Measurements from ENCODE around the gene PVALEF. TPM values are rescaled to one million over a fixed set of nuclear protein-coding genes. Genes with fewer than 3 reads are reported as not detected.

Gene PVALEF
- polyA plus RNA-seq, 1 of the 3 experiments (the other 2 are of a cell fraction): not detected

- no peaks in the 10 kb centered on the region for H3K9me3 ChIP-seq
- no peak overlapping the region for H3K9ac ChIP-seq
- 0 out of 2 replicates have a peak, but pooled peaks cover 7% of the 10 kb centered on the region for H3K79me2 ChIP-seq (ENCODE audit: insufficient read depth)
- CTCF ChIA-PET: interaction anchor here (0.6 to 2.8 kb wide), 3 partner anchors 9 to 68 kb away, joined by 3 to 11 read pairs (median 5); no protein-coding TSS in a partner anchor
- H2AFZ ChIP-seq (ENCODE audit: low read depth): no peak overlapping the region
- H3K4me2 ChIP-seq: no peak overlapping the region
- no peaks in the 10 kb centered on the region for H4K20me1 ChIP-seq (ENCODE audit: insufficient read depth)
- H3K4me3 ChIP-seq (ENCODE audit: low read depth in 2 of 2, low read length in 1 of 2): no peak overlapping the region
- H3K27me3 ChIP-seq (ENCODE audit: insufficient read depth): no peaks in the 10 kb centered on the region
- no peak for DNase-seq
- H3K4me1 ChIP-seq (ENCODE audit: control insufficient read depth in 1 of 2, insufficient read depth in 2 of 2, low read depth in 1 of 2, low read length in 1 of 2): no peaks in the 10 kb centered on the region
- no peak for TF ChIP-seq GABPA (IDR thresholded peaks at IDR 0.05; ENCODE audit: low read depth)
- no peak for TF ChIP-seq SIN3A (IDR thresholded peaks at IDR 0.05; ENCODE audit: borderline replicate concordance, low read depth, low read length)
- no peak for TF ChIP-seq SMC3 (IDR thresholded peaks at IDR 0.05; ENCODE audit: low read depth, low read length)
- H3K9me2 ChIP-seq: no peaks in the 10 kb centered on the region
- H3K36me3 ChIP-seq (replicated peaks in 1 of 2; ENCODE audit: control insufficient read depth in 1 of 2, insufficient read depth in 2 of 2, low read length in 1 of 2): no peaks in the 10 kb centered on the region
- POLR2A ChIA-PET: no interaction called here
- no peak overlapping the region for H3K27ac ChIP-seq (ENCODE audit: low read depth in 2 of 2, low read length in 1 of 2)
- no peaks in the 10 kb centered on the region for H3F3A ChIP-seq (replicated peaks; ENCODE audit: insufficient read depth)
- WGBS (ENCODE audit: low lambda C conversion rate): 90% methylated on average over 10 of the region's 10 CpGs
Measured at GRCh38 chr17:81210466-81210865, 45.2 kb downstream of the PVALEF start.

GRCh38 chr17:81210868-81211267, 45.6 kb downstream of the PVALEF start:
- Histone ChIP-seq H3K27ac (ENCODE audit: low read depth in 2 of 2, low read length in 1 of 2) (no peak overlapping the region), H3K9me3 (no peaks in the 10 kb centered on the region), H3K4me1 (ENCODE audit: control insufficient read depth in 1 of 2, insufficient read depth in 2 of 2, low read depth in 1 of 2, low read length in 1 of 2) (no peaks in the 10 kb centered on the region), H3K9me2 (no peaks in the 10 kb centered on the region), H4K20me1 (ENCODE audit: insufficient read depth) (no peaks in the 10 kb centered on the region), H3F3A (replicated peaks; ENCODE audit: insufficient read depth) (no peaks in the 10 kb centered on the region), H3K4me2 (no peak overlapping the region), H3K9ac (no peak overlapping the region), H3K36me3 (replicated peaks in 1 of 2; ENCODE audit: control insufficient read depth in 1 of 2, insufficient read depth in 2 of 2, low read length in 1 of 2) (no peaks in the 10 kb centered on the region), H3K27me3 (ENCODE audit: insufficient read depth) (no peaks in the 10 kb centered on the region), H3K79me2 (ENCODE audit: insufficient read depth) (0 out of 2 replicates have a peak, but pooled peaks cover 7% of the 10 kb centered on the region), H2AFZ (ENCODE audit: low read depth) (no peak overlapping the region), H3K4me3 (ENCODE audit: low read depth in 2 of 2, low read length in 1 of 2) (no peak overlapping the region)
- no peak for TF ChIP-seq MAX (IDR thresholded peaks at IDR 0.05; ENCODE audit: low read depth)
- TF ChIP-seq POLR2AphosphoS5 (IDR thresholded peaks at IDR 0.05; ENCODE audit: low read depth, low read length): no peak
- no peak for TF ChIP-seq PBX3 (IDR thresholded peaks at IDR 0.05)
- TF ChIP-seq NRF1 (IDR thresholded peaks at IDR 0.05; ENCODE audit: low read depth, low read length): no peak
- no peak for TF ChIP-seq SIN3A (IDR thresholded peaks at IDR 0.05; ENCODE audit: borderline replicate concordance, low read depth, low read length)
- TF ChIP-seq NFIC (IDR thresholded peaks at IDR 0.05; ENCODE audit: borderline replicate concordance): no peak
- TF ChIP-seq CTCF (IDR thresholded peaks at IDR 0.05): no peak
- TF ChIP-seq GABPA (IDR thresholded peaks at IDR 0.05; ENCODE audit: low read depth): no peak
- TF ChIP-seq EP300 (IDR thresholded peaks at IDR 0.05; ENCODE audit: borderline replicate concordance in 1 of 2, low read depth in 1 of 2, low read length in 1 of 2): no peak
- TF ChIP-seq CHD2 (IDR thresholded peaks at IDR 0.05; ENCODE audit: low read length, partially characterized antibody): no peak
- TF ChIP-seq TEAD4 (IDR thresholded peaks at IDR 0.05; ENCODE audit: borderline replicate concordance, insufficient read depth): no peak
- TF ChIP-seq JUND (IDR thresholded peaks at IDR 0.05): no peak
- no peak for TF ChIP-seq MXI1 (IDR thresholded peaks at IDR 0.05; ENCODE audit: low read depth, low read length)
- TF ChIP-seq RXRA (IDR thresholded peaks at IDR 0.05; ENCODE audit: borderline replicate concordance, low read depth): no peak
- TF ChIP-seq TAF1 (IDR thresholded peaks at IDR 0.05; ENCODE audit: borderline replicate concordance, low read depth, low read length): no peak
- no peak for TF ChIP-seq ZBTB33 (IDR thresholded peaks at IDR 0.05; ENCODE audit: borderline replicate concordance, low read depth)
- no peak for TF ChIP-seq FOXJ3 (CRISPR knock-in tag; IDR thresholded peaks at IDR 0.05)
- DNase-seq: no peak
- CTCF ChIA-PET: interaction anchor here (0.6 to 2.8 kb wide), 4 partner anchors 10 to 68 kb away, joined by 3 to 11 read pairs (median 4); no protein-coding TSS in a partner anchor
- 86% methylated on average over 13 of the region's 14 CpGs for WGBS (ENCODE audit: low lambda C conversion rate)
- POLR2A ChIA-PET: no interaction called here
